CD8-positive, alpha-beta memory T cell (primary cell): ENCODE measurements around the gene NOP16. TPM values are rescaled to one million over a fixed set of nuclear protein-coding genes. Genes with fewer than 3 reads are reported as not detected.

Experiments
- CTCF ChIA-PET: fragments of 350-600 bp; sonication (Branson Sonifier 250); formaldehyde crosslinking; loops from one replicate; lab custom pipeline; 2021; ENCODE audit warnings: antibody characterized with exemption; lab: Charles Lee
- POLR2A ChIA-PET: fragments of 350-600 bp; sonication (Branson Sonifier 250); formaldehyde crosslinking; loops from one replicate; lab custom pipeline; 2021; ENCODE audit warnings: antibody characterized with exemption; lab: Charles Lee
- DNase-seq, 5 donors: peaks; one replicate each; pipeline versions ENCODE4 v3.0.0 to v3.0.0-alpha.2; 2020 to 2022; ENCODE audit warnings: mixed read lengths in 1 of 5
- H3K27ac ChIP-seq: one replicate; pipeline ENCODE4 v1.7.0; 2013; ENCODE audit warnings: low read depth, mild to moderate bottlenecking, low read length, moderate library complexity
- H3K27me3 ChIP-seq: 2 replicates; pipeline ENCODE4 v1.7.0; 2013; ENCODE audit warnings: low read length, mild to moderate bottlenecking; ENCODE audit not compliant: insufficient read depth, poor library complexity, severe bottlenecking
- H3K36me3 ChIP-seq: 2 replicates; pipeline ENCODE4 v1.7.0; 2013; ENCODE audit warnings: mild to moderate bottlenecking, low read length, moderate library complexity; ENCODE audit not compliant: insufficient read depth
- H3K4me1 ChIP-seq: 2 replicates; pipeline ENCODE4 v1.7.0; 2013; ENCODE audit warnings: mild to moderate bottlenecking, low read length, moderate library complexity; ENCODE audit not compliant: insufficient read depth
- H3K4me3 ChIP-seq: 2 replicates; pipeline ENCODE4 v1.7.0; 2013; ENCODE audit warnings: mild to moderate bottlenecking, low read length
- H3K9me3 ChIP-seq: 2 replicates; pipeline ENCODE4 v1.7.0; 2013; ENCODE audit warnings: mild to moderate bottlenecking, low read length
- H3K27ac Mint-ChIP-seq, 8 donors: one replicate each; pipeline ENCODE4 v1.8.0; 2020 to 2021; ENCODE audit warnings: mixed read lengths in 8 of 8, mild to moderate bottlenecking in 6 of 8, inconsistent platforms in 3 of 8, moderate library complexity in 3 of 8
- H3K27me3 Mint-ChIP-seq, 2 donors: one replicate each; pipeline ENCODE4 v1.8.0; 2020 to 2021; ENCODE audit warnings: mixed read lengths in 2 of 2, mild to moderate bottlenecking in 1 of 2, moderate library complexity in 1 of 2
- H3K36me3 Mint-ChIP-seq, 3 donors: one replicate each; pipeline ENCODE4 v1.8.0; 2020 to 2021; ENCODE audit warnings: mixed read lengths in 3 of 3, inconsistent platforms in 1 of 3, mild to moderate bottlenecking in 1 of 3
- H3K4me1 Mint-ChIP-seq, 3 donors: one replicate each; pipeline ENCODE4 v1.8.0; 2020 to 2021; ENCODE audit warnings: mixed read lengths in 3 of 3, inconsistent platforms in 1 of 3, mild to moderate bottlenecking in 1 of 3
- H3K4me3 Mint-ChIP-seq, 7 donors: one replicate each; pipeline ENCODE4 v1.8.0; 2020 to 2021; ENCODE audit warnings: mixed read lengths in 7 of 7, mild to moderate bottlenecking in 6 of 7, moderate library complexity in 4 of 7, inconsistent platforms in 2 of 7
- H3K9me3 Mint-ChIP-seq, 5 donors: one replicate each; pipeline ENCODE4 v1.8.0; 2020 to 2022; ENCODE audit warnings: mixed read lengths in 5 of 5, mild to moderate bottlenecking in 3 of 5, moderate library complexity in 2 of 5, inconsistent platforms in 1 of 5
- polyA plus RNA-seq: library from polyadenylated mRNA; unstranded; fragments of 300-500 nt; fragmentation: Illumina TruSeq; gene quantifications from one replicate; pipeline ENCODE4 v1.2.3, GENCODE V29; 2021
- total RNA-seq, 2 experiments: library from RNA; stranded (reverse); gene quantifications; one replicate each; pipeline ENCODE4 v1.2.3, GENCODE V29; 2021

Gene NOP16
- total and polyA plus RNA-seq, 3 experiments from 2014 or later, result 33.5 to 160 (median 157) TPM

DNA sequence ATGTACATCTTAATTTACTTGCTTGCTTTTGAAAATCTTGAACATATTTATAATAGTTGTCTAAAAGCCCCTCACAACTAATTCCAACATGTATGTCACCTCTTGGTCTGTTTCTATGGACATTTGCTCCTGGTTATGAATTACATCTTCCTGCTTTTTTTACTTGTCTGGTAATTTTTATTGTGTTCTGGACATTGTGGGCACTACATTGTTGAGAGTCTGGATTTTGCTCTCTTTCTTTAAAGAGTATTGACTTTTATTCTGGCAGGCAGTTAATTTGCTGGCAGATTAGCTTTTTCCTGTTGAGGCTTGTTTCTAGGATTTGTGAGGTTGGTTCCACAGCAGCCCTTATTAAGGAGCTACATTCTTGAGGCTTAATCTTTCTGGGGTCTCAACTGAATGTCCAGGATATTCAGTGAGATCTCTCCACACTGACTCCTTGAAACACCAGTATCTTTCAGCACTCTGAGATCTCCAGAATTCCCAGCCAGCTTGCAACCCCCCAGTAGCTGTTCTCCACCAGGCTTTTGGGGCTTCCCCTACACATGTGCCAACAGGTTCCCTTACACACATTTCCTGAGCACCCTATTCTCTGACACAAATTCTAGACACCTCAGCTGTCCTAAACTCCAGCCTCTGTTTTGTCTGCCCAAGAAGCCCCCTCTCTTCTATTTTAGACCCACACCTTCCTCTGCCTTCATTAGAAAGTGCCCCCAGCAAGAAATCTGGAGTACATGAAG is 54.2 kb downstream of the NOP16 start:
- DNase-seq, result no peak
- no peaks in the 10 kb centered on the region for H3K4me1 ChIP-seq
- Mint-ChIP-seq H3K36me3 (peaks cover 19 to 48% (median 26%) of the 10 kb centered on the region in 3 donors), H3K27me3 (peaks cover 0 to 1% of the 10 kb centered on the region in 2 donors), H3K4me1 (no peaks in the 10 kb centered on the region), H3K4me3 (no peak overlapping the region), H3K27ac (no peak overlapping the region), H3K9me3 (peaks cover 3 to 11% (median 6%) of the 10 kb centered on the region in 5 donors)
- H3K27me3 ChIP-seq, result no peaks in the 10 kb centered on the region
- no peak overlapping the region for H3K4me3 ChIP-seq
- H3K9me3 ChIP-seq, result no peaks in the 10 kb centered on the region
- H3K36me3 ChIP-seq, result peaks cover 17% of the 10 kb centered on the region
- POLR2A ChIA-PET, result no interaction called here
- CTCF ChIA-PET, result no interaction called here
- H3K27ac ChIP-seq, result no peak overlapping the region

Other genes starting within 250 kb of the NOP16 start
- gene SIMC1, start 150.2 kb downstream of the NOP16 start, total RNA-seq, result 10 to 100 TPM; 20.5 to 21.1 TPM
- 12.0 TPM for gene SIMC1, start 150.2 kb downstream of the NOP16 start, polyA plus RNA-seq
- gene KIAA1191, start 26.8 kb downstream of the NOP16 start, total RNA-seq, result 10 to 100 TPM; 35.6 to 37.0 TPM
- 63.6 TPM for gene KIAA1191, start 26.8 kb downstream of the NOP16 start, polyA plus RNA-seq
- 10 to 100 TPM; 12.9 to 14.0 TPM for gene ARL10, start 23.1 kb downstream of the NOP16 start, total RNA-seq
- 2.1 TPM for gene ARL10, start 23.1 kb downstream of the NOP16 start, polyA plus RNA-seq
- gene HIGD2A, start 153 bp upstream of the NOP16 start, total RNA-seq, result 100 to 1,000 TPM in 1 of 2 experiments, 10 to 100 TPM in 1; 98.3 to 101 TPM
- gene HIGD2A, start 153 bp upstream of the NOP16 start, polyA plus RNA-seq, result 221 TPM
- 10 to 100 TPM; 62.0 to 66.4 TPM for gene CLTB, start 27.9 kb upstream of the NOP16 start, total RNA-seq
- 96.3 TPM for gene CLTB, start 27.9 kb upstream of the NOP16 start, polyA plus RNA-seq
- gene FAF2, start 59.8 kb upstream of the NOP16 start, total RNA-seq, result 10 to 100 TPM; 45.1 to 45.2 TPM
- 13.5 TPM for gene FAF2, start 59.8 kb upstream of the NOP16 start, polyA plus RNA-seq
- gene RNF44, start 148.8 kb upstream of the NOP16 start, total RNA-seq, result 10 to 100 TPM; 54.6 to 56.8 TPM
- 4.3 TPM for gene RNF44, start 148.8 kb upstream of the NOP16 start, polyA plus RNA-seq
- 1 to 10 TPM in 1 of 2 experiments, under 1 TPM in 1; 0.49 to 1.1 TPM for gene CDHR2, start 160.7 kb upstream of the NOP16 start, total RNA-seq
- not detected for gene CDHR2, start 160.7 kb upstream of the NOP16 start, polyA plus RNA-seq
- gene GPRIN1, start 221.6 kb upstream of the NOP16 start, total RNA-seq, result 1 to 10 TPM; 2.3 to 2.7 TPM
- gene GPRIN1, start 221.6 kb upstream of the NOP16 start, polyA plus RNA-seq, result 0.43 TPM
- not detected for gene SNCB, start 241.9 kb upstream of the NOP16 start, total RNA-seq
- gene SNCB, start 241.9 kb upstream of the NOP16 start, polyA plus RNA-seq, result not detected
- gene EIF4E1B, start 242.1 kb upstream of the NOP16 start, total RNA-seq, result not detected
- gene EIF4E1B, start 242.1 kb upstream of the NOP16 start, polyA plus RNA-seq, result not detected